ENCODE data around the gene SCAMP1.

- TF ChIP-seq, protein P1, sequence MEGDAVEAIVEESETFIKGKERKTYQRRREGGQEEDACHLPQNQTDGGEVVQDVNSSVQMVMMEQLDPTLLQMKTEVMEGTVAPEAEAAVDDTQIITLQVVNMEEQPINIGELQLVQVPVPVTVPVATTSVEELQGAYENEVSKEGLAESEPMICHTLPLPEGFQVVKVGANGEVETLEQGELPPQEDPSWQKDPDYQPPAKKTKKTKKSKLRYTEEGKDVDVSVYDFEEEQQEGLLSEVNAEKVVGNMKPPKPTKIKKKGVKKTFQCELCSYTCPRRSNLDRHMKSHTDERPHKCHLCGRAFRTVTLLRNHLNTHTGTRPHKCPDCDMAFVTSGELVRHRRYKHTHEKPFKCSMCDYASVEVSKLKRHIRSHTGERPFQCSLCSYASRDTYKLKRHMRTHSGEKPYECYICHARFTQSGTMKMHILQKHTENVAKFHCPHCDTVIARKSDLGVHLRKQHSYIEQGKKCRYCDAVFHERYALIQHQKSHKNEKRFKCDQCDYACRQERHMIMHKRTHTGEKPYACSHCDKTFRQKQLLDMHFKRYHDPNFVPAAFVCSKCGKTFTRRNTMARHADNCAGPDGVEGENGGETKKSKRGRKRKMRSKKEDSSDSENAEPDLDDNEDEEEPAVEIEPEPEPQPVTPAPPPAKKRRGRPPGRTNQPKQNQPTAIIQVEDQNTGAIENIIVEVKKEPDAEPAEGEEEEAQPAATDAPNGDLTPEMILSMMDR (IDR thresholded peaks at IDR 0.05; ENCODE audit: insufficient read depth, low read length, poor library complexity, severe bottlenecking), result no peak
- TF ChIP-seq EZH2phosphoT487 (conservative IDR thresholded peaks at IDR 0.05; ENCODE audit: low read length), result no peak
Measured at GRCh38 chr5:78373231-78373630, 12.8 kb downstream of the SCAMP1 start.
